SK-N-SH treated with all-trans-retinoic acid at 6 μM for 48 hours (cell line): Measurements from ENCODE around the gene NFIB.
A peak's percentile ranks its signal among the peaks of the same experiment; 100 is the strongest.

ENCODE experiments used
- ATAC-seq: fragments of 200-7000 bp; cut with Tn5 transposase; 3 replicates; pipeline ENCODE4 v1.9.1; 2020; ENCODE audit warnings: mild to moderate bottlenecking, moderate library complexity
- ARNTL ChIP-seq: fragments of 450-650 bp; formaldehyde crosslinking; IDR thresholded peaks from 2 replicates; pipeline ENCODE4 v1.5.0; 2020; ENCODE audit warnings: low read depth, mild to moderate bottlenecking, moderate library complexity, borderline replicate concordance
- BACH2 ChIP-seq: fragments of 250-450 bp; sonication (Bioruptor Pico); IDR thresholded peaks from 2 replicates; pipeline ENCODE4 v1.9.0; 2021; ENCODE audit warnings: mild to moderate bottlenecking, borderline replicate concordance
- CREB5 ChIP-seq: fragments of 250-450 bp; sonication (Bioruptor Pico); IDR thresholded peaks from 2 replicates; pipeline ENCODE4 v1.5.1; 2020; ENCODE audit warnings: low read depth, mild to moderate bottlenecking, moderate library complexity
- CSDC2 ChIP-seq: fragments of 250-450 bp; sonication (Bioruptor Pico); IDR thresholded peaks from 2 replicates; pipeline ENCODE4 v1.5.0; 2020; ENCODE audit warnings: mild to moderate bottlenecking, moderate library complexity
- ESRRG ChIP-seq: fragments of 250-450 bp; sonication (Bioruptor Pico); IDR thresholded peaks from 2 replicates; pipeline ENCODE4 v1.6.1; 2021; ENCODE audit warnings: mild to moderate bottlenecking
- GLIS3 ChIP-seq: fragments of 250-450 bp; sonication (Bioruptor Pico); IDR thresholded peaks from 2 replicates; pipeline ENCODE4 v1.5.0; 2020; ENCODE audit warnings: mild to moderate bottlenecking, moderate library complexity
- ISL1 ChIP-seq: fragments of 250-450 bp; sonication (Bioruptor Pico); IDR thresholded peaks from 2 replicates; pipeline ENCODE4 v2.1.2; 2022; ENCODE audit warnings: mild to moderate bottlenecking, moderate library complexity
- OSR1 ChIP-seq: fragments of 250-450 bp; sonication (Bioruptor Pico); IDR thresholded peaks from 2 replicates; pipeline ENCODE4 v1.8.0; 2022; ENCODE audit warnings: moderate library complexity, mild to moderate bottlenecking, inconsistent platforms
- PPARA ChIP-seq: fragments of 250-450 bp; sonication (Bioruptor Pico); IDR thresholded peaks from 2 replicates; pipeline ENCODE4 v1.5.0; 2020; ENCODE audit warnings: mild to moderate bottlenecking, borderline replicate concordance
- RARB ChIP-seq: fragments of 250-450 bp; sonication (Bioruptor Pico); IDR thresholded peaks from 2 replicates; pipeline ENCODE4 v1.8.0; 2021; ENCODE audit warnings: mild to moderate bottlenecking, moderate library complexity
- SNAI2 ChIP-seq: fragments of 250-450 bp; sonication (Bioruptor Pico); IDR thresholded peaks from 2 replicates; pipeline ENCODE4 v1.5.0; 2020; ENCODE audit warnings: mild to moderate bottlenecking, moderate library complexity
- TCF4 ChIP-seq: fragments of 250-450 bp; sonication (Bioruptor Pico); IDR thresholded peaks from 2 replicates; pipeline ENCODE4 v1.8.0; 2021; ENCODE audit warnings: mild to moderate bottlenecking, moderate library complexity, borderline replicate concordance
- TOX ChIP-seq: fragments of 250-450 bp; sonication (Bioruptor Pico); IDR thresholded peaks from 2 replicates; pipeline ENCODE4 v1.8.0; 2021; ENCODE audit warnings: mild to moderate bottlenecking, moderate library complexity, borderline replicate concordance
- TSHZ2 ChIP-seq: fragments of 250-450 bp; sonication (Bioruptor Pico); IDR thresholded peaks from 2 replicates; pipeline ENCODE4 v1.5.0; 2020; ENCODE audit warnings: mild to moderate bottlenecking, moderate library complexity
- ZC3H10 ChIP-seq: fragments of 250-450 bp; sonication (Bioruptor Pico); IDR thresholded peaks from 2 replicates; pipeline ENCODE4 v1.5.1; 2021; ENCODE audit warnings: mild to moderate bottlenecking, moderate library complexity
- ZFP3 ChIP-seq: fragments of 250-450 bp; sonication (Bioruptor Pico); IDR thresholded peaks from 2 replicates; pipeline ENCODE4 v1.5.0; 2020; ENCODE audit warnings: mild to moderate bottlenecking, moderate library complexity
- ZFP30 ChIP-seq: fragments of 450-650 bp; formaldehyde crosslinking; IDR thresholded peaks from 2 replicates; pipeline ENCODE4 v1.5.0; 2022; ENCODE audit warnings: mild to moderate bottlenecking, moderate library complexity
- ZNF565 ChIP-seq: fragments of 450-650 bp; formaldehyde crosslinking; conservative IDR thresholded peaks from 2 replicates; pipeline ENCODE4 v1.5.0; 2020; ENCODE audit warnings: low read depth, mild to moderate bottlenecking, moderate library complexity
- ZNF70 ChIP-seq: fragments of 450-650 bp; formaldehyde crosslinking; IDR thresholded peaks from 2 replicates; pipeline ENCODE4 v1.5.0; 2020; ENCODE audit warnings: mild to moderate bottlenecking, moderate library complexity
- ZNF8 ChIP-seq: fragments of 450-650 bp; formaldehyde crosslinking; IDR thresholded peaks from 2 replicates; pipeline ENCODE4 v1.5.0; 2020; ENCODE audit warnings: mild to moderate bottlenecking, moderate library complexity
- TF ChIP-seq, protein P1 (sequence below): fragments of 250-450 bp; sonication (Bioruptor Pico); IDR thresholded peaks from 2 replicates; pipeline ENCODE4 v1.8.0; 2020; ENCODE audit warnings: mild to moderate bottlenecking, moderate library complexity, borderline replicate concordance
- TF ChIP-seq, protein P2 (sequence below): fragments of 250-450 bp; sonication (Bioruptor Pico); IDR thresholded peaks from 2 replicates; pipeline ENCODE4 v1.8.0; 2021; ENCODE audit warnings: low read depth, mild to moderate bottlenecking, moderate library complexity, borderline replicate concordance
- TF ChIP-seq, protein P3 (sequence below): fragments of 250-450 bp; sonication (Bioruptor Pico); IDR thresholded peaks from 2 replicates; pipeline ENCODE4 v1.5.1; 2021; ENCODE audit warnings: mild to moderate bottlenecking, moderate library complexity

Gene NFIB

GRCh38 chr9:14226855-14227532 lies 86.9 kb downstream of the NFIB start (continued):
- TF ChIP-seq TSHZ2 (CRISPR knock-in tag) (no peak), PPARA (CRISPR knock-in tag) (no peak), SNAI2 (CRISPR knock-in tag) (no peak), TOX (CRISPR knock-in tag) (no peak)

DNA sequence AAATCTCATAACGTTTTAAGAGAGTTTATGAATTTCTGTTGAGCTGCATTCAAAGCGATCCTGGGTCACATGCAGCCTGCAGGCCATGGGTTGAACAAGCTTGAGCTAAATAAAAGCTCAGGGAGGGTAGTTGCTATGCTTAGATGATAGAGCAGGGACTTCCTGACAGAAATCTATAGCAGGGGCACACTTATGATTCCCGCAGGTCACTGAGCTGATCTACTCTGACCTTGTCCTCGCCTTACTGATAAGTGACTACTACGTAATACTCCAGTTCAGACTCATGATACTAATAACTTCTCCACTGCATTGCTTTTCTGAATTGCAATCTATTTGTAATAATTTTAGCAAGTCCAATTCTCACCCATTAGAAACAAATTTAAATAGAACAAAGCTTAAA lies 90.9 kb downstream of the NFIB start:
- no peak for ATAC-seq
- TF ChIP-seq, protein P1, sequence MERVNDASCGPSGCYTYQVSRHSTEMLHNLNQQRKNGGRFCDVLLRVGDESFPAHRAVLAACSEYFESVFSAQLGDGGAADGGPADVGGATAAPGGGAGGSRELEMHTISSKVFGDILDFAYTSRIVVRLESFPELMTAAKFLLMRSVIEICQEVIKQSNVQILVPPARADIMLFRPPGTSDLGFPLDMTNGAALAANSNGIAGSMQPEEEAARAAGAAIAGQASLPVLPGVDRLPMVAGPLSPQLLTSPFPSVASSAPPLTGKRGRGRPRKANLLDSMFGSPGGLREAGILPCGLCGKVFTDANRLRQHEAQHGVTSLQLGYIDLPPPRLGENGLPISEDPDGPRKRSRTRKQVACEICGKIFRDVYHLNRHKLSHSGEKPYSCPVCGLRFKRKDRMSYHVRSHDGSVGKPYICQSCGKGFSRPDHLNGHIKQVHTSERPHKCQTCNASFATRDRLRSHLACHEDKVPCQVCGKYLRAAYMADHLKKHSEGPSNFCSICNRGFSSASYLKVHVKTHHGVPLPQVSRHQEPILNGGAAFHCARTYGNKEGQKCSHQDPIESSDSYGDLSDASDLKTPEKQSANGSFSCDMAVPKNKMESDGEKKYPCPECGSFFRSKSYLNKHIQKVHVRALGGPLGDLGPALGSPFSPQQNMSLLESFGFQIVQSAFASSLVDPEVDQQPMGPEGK (CRISPR knock-in tag): no peak
- TF ChIP-seq SNAI2 (CRISPR knock-in tag): no peak
- TF ChIP-seq ZNF565 (CRISPR knock-in tag): no peak
- no peak for TF ChIP-seq ARNTL (CRISPR knock-in tag)
- no peak for TF ChIP-seq ZNF8 (CRISPR knock-in tag)
- no peak for TF ChIP-seq ZNF70
- TF ChIP-seq ZFP30 (CRISPR knock-in tag): no peak
- TF ChIP-seq, protein P2, sequence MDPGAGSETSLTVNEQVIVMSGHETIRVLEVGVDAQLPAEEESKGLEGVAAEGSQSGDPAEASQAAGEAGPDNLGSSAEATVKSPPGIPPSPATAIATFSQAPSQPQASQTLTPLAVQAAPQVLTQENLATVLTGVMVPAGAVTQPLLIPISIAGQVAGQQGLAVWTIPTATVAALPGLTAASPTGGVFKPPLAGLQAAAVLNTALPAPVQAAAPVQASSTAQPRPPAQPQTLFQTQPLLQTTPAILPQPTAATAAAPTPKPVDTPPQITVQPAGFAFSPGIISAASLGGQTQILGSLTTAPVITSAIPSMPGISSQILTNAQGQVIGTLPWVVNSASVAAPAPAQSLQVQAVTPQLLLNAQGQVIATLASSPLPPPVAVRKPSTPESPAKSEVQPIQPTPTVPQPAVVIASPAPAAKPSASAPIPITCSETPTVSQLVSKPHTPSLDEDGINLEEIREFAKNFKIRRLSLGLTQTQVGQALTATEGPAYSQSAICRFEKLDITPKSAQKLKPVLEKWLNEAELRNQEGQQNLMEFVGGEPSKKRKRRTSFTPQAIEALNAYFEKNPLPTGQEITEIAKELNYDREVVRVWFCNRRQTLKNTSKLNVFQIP (CRISPR knock-in tag): no peak
- TF ChIP-seq OSR1 (CRISPR knock-in tag): no peak
- no peak for TF ChIP-seq ZC3H10 (CRISPR knock-in tag)
- TF ChIP-seq ESRRG: no peak
- TF ChIP-seq ZFP3 (CRISPR knock-in tag): no peak
- no peak for TF ChIP-seq CSDC2 (CRISPR knock-in tag)
- no peak for TF ChIP-seq ISL1 (CRISPR knock-in tag)
- no peak for TF ChIP-seq RARB (CRISPR knock-in tag)
- no peak for TF ChIP-seq PPARA (CRISPR knock-in tag)
- no peak for TF ChIP-seq TCF4 (CRISPR knock-in tag)
- no peak for TF ChIP-seq GLIS3 (CRISPR knock-in tag)
- no peak for TF ChIP-seq BACH2 (CRISPR knock-in tag)

- peak; percentile 31 for ATAC-seq
- TF ChIP-seq, protein P3, sequence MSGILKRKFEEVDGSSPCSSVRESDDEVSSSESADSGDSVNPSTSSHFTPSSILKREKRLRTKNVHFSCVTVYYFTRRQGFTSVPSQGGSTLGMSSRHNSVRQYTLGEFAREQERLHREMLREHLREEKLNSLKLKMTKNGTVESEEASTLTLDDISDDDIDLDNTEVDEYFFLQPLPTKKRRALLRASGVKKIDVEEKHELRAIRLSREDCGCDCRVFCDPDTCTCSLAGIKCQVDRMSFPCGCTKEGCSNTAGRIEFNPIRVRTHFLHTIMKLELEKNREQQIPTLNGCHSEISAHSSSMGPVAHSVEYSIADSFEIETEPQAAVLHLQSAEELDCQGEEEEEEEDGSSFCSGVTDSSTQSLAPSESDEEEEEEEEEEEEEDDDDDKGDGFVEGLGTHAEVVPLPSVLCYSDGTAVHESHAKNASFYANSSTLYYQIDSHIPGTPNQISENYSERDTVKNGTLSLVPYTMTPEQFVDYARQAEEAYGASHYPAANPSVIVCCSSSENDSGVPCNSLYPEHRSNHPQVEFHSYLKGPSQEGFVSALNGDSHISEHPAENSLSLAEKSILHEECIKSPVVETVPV (CRISPR knock-in tag): no peak
- no peak for TF ChIP-seq CREB5 (CRISPR knock-in tag)
- no peak for TF ChIP-seq TCF4 (CRISPR knock-in tag)
- TF ChIP-seq, protein P1 (CRISPR knock-in tag): no peak
- TF ChIP-seq, protein P2 (CRISPR knock-in tag): no peak
These were observed 91.6 kb downstream of the NFIB start for GRCh38 chr9:14222149-14222835.
